ENCODE measurements around the gene FOXE3. TPM values are rescaled to one million over a fixed set of nuclear protein-coding genes. Genes with fewer than 3 reads are reported as not detected.

Gene FOXE3
- total RNA-seq, 1 donor from 2014 or later: not detected

GRCh38 chr1:47405697-47406096, 10.4 kb upstream of the FOXE3 start:
- no peak for DNase-seq (ENCODE audit: low read depth in 2 of 2)

- no peak for DNase-seq (ENCODE audit: low read depth in 2 of 2)
These were observed 9.1 kb upstream of the FOXE3 start for GRCh38 chr1:47406966-47407365.

- DNase-seq (ENCODE audit: low read depth in 2 of 2): no peak
These were observed 8.6 kb upstream of the FOXE3 start for GRCh38 chr1:47407481-47407880.

- DNase-seq (ENCODE audit: low read depth in 2 of 2): no peak
These were observed 6.6 kb upstream of the FOXE3 start for GRCh38 chr1:47409311-47410067.

GRCh38 chr1:47410068-47410455, 6.0 kb upstream of the FOXE3 start:
- no peak for DNase-seq (ENCODE audit: low read depth in 2 of 2)

GRCh38 chr1:47411436-47411835, 4.6 kb upstream of the FOXE3 start:
- no peak for DNase-seq (ENCODE audit: low read depth in 2 of 2)

- DNase-seq (ENCODE audit: low read depth in 2 of 2): no peak
These were observed 3.6 kb upstream of the FOXE3 start for GRCh38 chr1:47412437-47412836.

- DNase-seq (ENCODE audit: low read depth in 2 of 2): peak in 1 of 2 donors; percentile 18
These were observed 459 bp downstream of the FOXE3 start for GRCh38 chr1:47416319-47417169.

GRCh38 chr1:47417170-47418044, 1.3 kb downstream of the FOXE3 start:
- DNase-seq (ENCODE audit: low read depth in 2 of 2): no peak

- DNase-seq (ENCODE audit: low read depth in 2 of 2): no peak
These were observed 2.0 kb downstream of the FOXE3 start for GRCh38 chr1:47418122-47418521.

GRCh38 chr1:47418681-47419325, 2.7 kb downstream of the FOXE3 start:
- DNase-seq (ENCODE audit: low read depth in 2 of 2): no peak

GRCh38 chr1:47420547-47420946, 4.5 kb downstream of the FOXE3 start:
- DNase-seq (ENCODE audit: low read depth in 2 of 2): no peak

GRCh38 chr1:47423872-47424271, 7.8 kb downstream of the FOXE3 start:
- no peak for DNase-seq (ENCODE audit: low read depth in 2 of 2)

GRCh38 chr1:47424336-47424982, 8.4 kb downstream of the FOXE3 start:
- DNase-seq (ENCODE audit: low read depth in 2 of 2): peak in 1 of 2 donors; percentile 36

- DNase-seq (ENCODE audit: low read depth in 2 of 2): no peak
These were observed 15.4 kb downstream of the FOXE3 start for GRCh38 chr1:47431534-47431933.

GRCh38 chr1:47432071-47433036, 16.3 kb downstream of the FOXE3 start:
- DNase-seq (ENCODE audit: low read depth in 2 of 2): peak; percentile 59 to 79

GRCh38 chr1:47433037-47433421, 16.9 kb downstream of the FOXE3 start:
- DNase-seq (ENCODE audit: low read depth in 2 of 2): no peak

GRCh38 chr1:47433477-47434050, 17.5 kb downstream of the FOXE3 start:
- DNase-seq (ENCODE audit: low read depth in 2 of 2): no peak

All from dermis microvascular lymphatic vessel endothelial cell (primary cell).